Measurements from ENCODE around the gene ADAMTS12. TPM values are rescaled to one million over a fixed set of nuclear protein-coding genes. Genes with fewer than 3 reads are reported as not detected.

ADAMTS12 gene
- total RNA-seq, 1 experiment from 2014 or later, result 6.2 TPM

DNA sequence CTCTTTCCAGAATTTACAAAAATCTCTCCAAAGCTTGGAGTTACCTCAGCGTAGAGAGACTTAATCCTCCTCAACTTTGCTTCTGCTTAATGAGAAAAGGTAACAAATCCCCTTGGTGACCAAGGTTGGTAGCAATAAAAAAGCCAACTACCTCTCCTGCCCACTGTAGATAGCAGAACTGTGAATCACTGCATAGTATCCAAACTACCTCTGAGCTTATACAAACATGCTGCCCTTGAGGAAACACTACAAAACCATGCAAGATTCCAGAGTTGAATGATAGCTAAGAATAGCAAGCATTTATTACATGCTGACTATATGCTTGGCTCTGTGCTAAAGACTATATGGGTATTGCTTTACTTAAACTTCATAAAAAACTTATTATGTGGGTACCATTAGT lies 2.8 kb upstream of the ADAMTS12 start:
- H3K36me3 Mint-ChIP-seq (ENCODE audit: insufficient read depth in 1 of 3, low read depth in 3 of 3), result no peaks in the 10 kb centered on the region
- peaks cover 28% of the 10 kb centered on the region in 2 experiments for H3K4me1 Mint-ChIP-seq
- no CpG with 5 or more reads among the region's 1 CpG for WGBS (ENCODE audit: extremely low coverage, insufficient read length, low lambda C conversion rate)

More for the DNA sequence above, 2.8 kb upstream of the ADAMTS12 start:
- peaks cover 3% of the 10 kb centered on the region; the same call in 1 of the 2 replicates for H3K27me3 ChIP-seq (ENCODE audit: insufficient read depth, low read length)
- H2AK5ac ChIP-seq (ENCODE audit: insufficient read length, low read length), result no peak overlapping the region
- no peak overlapping the region for H3K27ac Mint-ChIP-seq
- no peak overlapping the region for H2AFZ ChIP-seq (ENCODE audit: low read length)
- no peaks in the 10 kb centered on the region for H4K20me1 ChIP-seq (ENCODE audit: control insufficient read depth, insufficient read depth, insufficient read length)
- H3K56ac ChIP-seq (ENCODE audit: insufficient read length, low read depth, low read length), result no peak overlapping the region
- no peaks in the 10 kb centered on the region; a peak in 2 of 5 replicates for H3K9me3 Mint-ChIP-seq
- no peak overlapping the region for H3K9ac ChIP-seq (ENCODE audit: extremely low read depth, insufficient read length, low read length)
- H3T11ph ChIP-seq (ENCODE audit: low read length), result no peak overlapping the region
- H3K14ac ChIP-seq (ENCODE audit: insufficient read depth, low read length), result no peak overlapping the region
- no peak overlapping the region for H2BK12ac ChIP-seq (ENCODE audit: insufficient read length, low read depth, low read length)
- no peak overlapping the region for H3K4me2 ChIP-seq (ENCODE audit: insufficient read depth, insufficient read length, low read length)
- no peak overlapping the region for H2BK120ac ChIP-seq (ENCODE audit: low read depth, low read length, poor library complexity, severe bottlenecking)
- no peak overlapping the region for H4K5ac ChIP-seq (ENCODE audit: insufficient read length, low read depth, low read length)
- DNase-seq, result no peak
- H3K4me3 Mint-ChIP-seq, result no peak overlapping the region
- TF ChIP-seq CTCF (conservative IDR thresholded peaks at IDR 0.05), result no peak
- H3K27ac ChIP-seq (ENCODE audit: insufficient read length, low read depth, low read length), result no peak overlapping the region
- peaks cover 9% of the 10 kb centered on the region; the same call in 1 of the 2 replicates for H3K4me1 ChIP-seq (ENCODE audit: insufficient read depth, low read length)
- peaks cover 7% of the 10 kb centered on the region for H3K23me2 ChIP-seq (ENCODE audit: insufficient read length, low read depth, low read length, poor library complexity, severe bottlenecking)
- no peak overlapping the region for H2BK5ac ChIP-seq (ENCODE audit: insufficient read length, low read length)
- no peaks in the 10 kb centered on the region for H3K79me1 ChIP-seq (ENCODE audit: insufficient read depth, low read depth, low read length, poor library complexity, severe bottlenecking)
- H4K91ac ChIP-seq (ENCODE audit: insufficient read length, low read depth, low read length), result no peak overlapping the region
- H3K79me2 ChIP-seq (ENCODE audit: insufficient read depth, low read length), result no peaks in the 10 kb centered on the region
- H3K9me3 ChIP-seq (ENCODE audit: control insufficient read depth, low read depth, low read length), result no peaks in the 10 kb centered on the region
- no peak overlapping the region for H2BK20ac ChIP-seq (ENCODE audit: low read depth, low read length, poor library complexity, severe bottlenecking)
- H4K8ac ChIP-seq (replicated peaks; ENCODE audit: insufficient read length, low read depth, low read length), result no peak overlapping the region
- peaks cover 36% of the 10 kb centered on the region for H3K27me3 Mint-ChIP-seq (ENCODE audit: low read depth)
- no peak overlapping the region for H2BK15ac ChIP-seq (ENCODE audit: low read depth, low read length)
- no peak overlapping the region for H3K4ac ChIP-seq (ENCODE audit: low read depth, low read length)
- H3K23ac ChIP-seq (ENCODE audit: insufficient read length, low read depth, low read length), result no peak overlapping the region
- H3K18ac ChIP-seq (ENCODE audit: insufficient read length, low read depth, low read length), result no peak overlapping the region

All from H9 (cell line).